ENCODE data around the gene PLCB2. TPM values are rescaled to one million over a fixed set of nuclear protein-coding genes. Genes with fewer than 3 reads are reported as not detected.

PLCB2 gene
- total RNA-seq, 1 donor from 2014 or later: 3.7 TPM

DNA sequence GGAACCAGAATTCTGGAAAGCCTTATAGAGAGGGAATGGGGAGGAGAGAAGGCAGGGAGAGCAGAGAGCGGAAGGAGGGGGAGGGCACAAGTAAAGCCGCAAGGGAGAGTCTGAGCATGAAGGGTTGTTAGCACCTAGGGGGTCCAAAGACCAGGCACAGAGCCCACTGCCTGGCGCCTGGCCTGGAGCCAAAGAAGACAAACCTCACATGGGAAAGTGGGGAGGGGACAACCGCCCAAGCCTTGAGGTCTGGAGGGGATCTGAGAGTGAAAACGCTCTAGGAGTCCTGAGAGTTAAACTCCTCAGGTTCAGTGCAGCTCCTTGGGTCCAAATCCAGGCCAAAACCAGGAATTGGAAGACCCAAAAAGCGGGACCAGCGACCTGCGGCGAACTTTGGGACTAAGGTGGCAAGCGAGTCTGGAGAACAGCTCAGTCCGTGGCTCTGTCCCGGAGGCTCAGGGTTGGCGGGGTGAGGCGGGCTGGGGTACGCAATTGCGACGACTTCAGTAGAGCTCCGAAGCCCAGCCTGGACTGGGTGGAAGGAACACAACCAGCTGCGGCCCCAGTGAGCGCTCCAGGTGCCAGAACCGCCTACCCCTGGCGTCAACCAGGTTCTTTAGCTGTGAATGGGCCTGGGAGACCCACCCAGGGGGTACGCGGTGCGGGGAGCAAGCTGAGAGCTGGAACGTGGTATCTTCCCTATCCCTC, 14.9 kb upstream of the PLCB2 start:
- Histone ChIP-seq H2AFZ (ENCODE audit: low read depth, low read length) (peak overlapping the region; percentile 42), H3K27ac (ENCODE audit: low read depth, low read length) (no peak overlapping the region), H3K4me2 (ENCODE audit: low read length) (peak overlapping the region; percentile 83), H3K79me2 (ENCODE audit: insufficient read depth, low read length) (peaks cover 25% of the 10 kb centered on the region), H4K20me1 (ENCODE audit: insufficient read depth, low read length) (peaks cover 21% of the 10 kb centered on the region), H3K36me3 (ENCODE audit: insufficient read depth, low read length) (peaks cover 6% of the 10 kb centered on the region), H3K9me3 (ENCODE audit: insufficient read depth, low read depth, low read length) (no peaks in the 10 kb centered on the region), H3K4me1 (ENCODE audit: insufficient read depth, low read length) (peaks cover 29% of the 10 kb centered on the region), H3K27me3 (ENCODE audit: insufficient read depth, low read length) (no peaks in the 10 kb centered on the region), H3K4me3 (ENCODE audit: insufficient read depth, low read depth, low read length) (peak overlapping the region; percentile 17), H3K9ac (ENCODE audit: low read length) (no peak overlapping the region)
- peaks cover 34% of the 10 kb centered on the region for H3K4me1 Mint-ChIP-seq (ENCODE audit: low read depth, unreplicated experiment)
- TF ChIP-seq, protein P1, sequence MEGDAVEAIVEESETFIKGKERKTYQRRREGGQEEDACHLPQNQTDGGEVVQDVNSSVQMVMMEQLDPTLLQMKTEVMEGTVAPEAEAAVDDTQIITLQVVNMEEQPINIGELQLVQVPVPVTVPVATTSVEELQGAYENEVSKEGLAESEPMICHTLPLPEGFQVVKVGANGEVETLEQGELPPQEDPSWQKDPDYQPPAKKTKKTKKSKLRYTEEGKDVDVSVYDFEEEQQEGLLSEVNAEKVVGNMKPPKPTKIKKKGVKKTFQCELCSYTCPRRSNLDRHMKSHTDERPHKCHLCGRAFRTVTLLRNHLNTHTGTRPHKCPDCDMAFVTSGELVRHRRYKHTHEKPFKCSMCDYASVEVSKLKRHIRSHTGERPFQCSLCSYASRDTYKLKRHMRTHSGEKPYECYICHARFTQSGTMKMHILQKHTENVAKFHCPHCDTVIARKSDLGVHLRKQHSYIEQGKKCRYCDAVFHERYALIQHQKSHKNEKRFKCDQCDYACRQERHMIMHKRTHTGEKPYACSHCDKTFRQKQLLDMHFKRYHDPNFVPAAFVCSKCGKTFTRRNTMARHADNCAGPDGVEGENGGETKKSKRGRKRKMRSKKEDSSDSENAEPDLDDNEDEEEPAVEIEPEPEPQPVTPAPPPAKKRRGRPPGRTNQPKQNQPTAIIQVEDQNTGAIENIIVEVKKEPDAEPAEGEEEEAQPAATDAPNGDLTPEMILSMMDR (IDR thresholded peaks at IDR 0.05; ENCODE audit: insufficient read depth, low read depth, low read length): no peak
- TF ChIP-seq EZH2 (IDR thresholded peaks at IDR 0.05; ENCODE audit: insufficient read depth, low read length): no peak
- no peaks in the 10 kb centered on the region for H3K27me3 Mint-ChIP-seq (ENCODE audit: low read depth, unreplicated experiment)
- H3K9me3 Mint-ChIP-seq (ENCODE audit: unreplicated experiment): peaks cover 2% of the 10 kb centered on the region
- DNase-seq (ENCODE audit: low read depth): no peak
- peaks cover 2% of the 10 kb centered on the region for H3K36me3 Mint-ChIP-seq (ENCODE audit: low read depth, unreplicated experiment)
- H3K27ac Mint-ChIP-seq (ENCODE audit: unreplicated experiment): peak overlapping the region; percentile 26
- no peak for FAIRE-seq
- H3K4me3 Mint-ChIP-seq (ENCODE audit: unreplicated experiment): peak overlapping the region; percentile 77

DNA sequence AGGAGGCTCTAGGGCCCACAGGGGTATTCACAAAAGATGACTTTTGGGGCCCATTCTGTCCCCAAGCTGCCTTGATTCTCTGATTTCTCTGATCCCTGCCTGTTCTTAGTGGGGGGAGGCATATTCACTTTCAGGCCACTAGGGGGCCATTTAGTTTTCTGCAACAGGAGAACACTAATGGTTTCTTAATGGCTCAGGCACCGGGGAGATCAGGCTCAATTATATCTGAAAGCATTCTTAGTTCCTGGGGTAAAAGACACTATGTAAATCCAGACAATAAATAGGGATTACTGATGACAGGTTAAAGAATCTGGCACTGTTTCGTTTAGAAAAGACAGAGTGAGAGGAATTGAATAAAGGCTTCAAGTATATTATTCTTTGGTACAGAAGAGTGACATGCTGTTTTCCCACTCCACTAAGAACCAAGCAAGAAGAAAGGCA, 13.2 kb upstream of the PLCB2 start:
- TF ChIP-seq EZH2 (IDR thresholded peaks at IDR 0.05; ENCODE audit: insufficient read depth, low read length): no peak
- TF ChIP-seq, protein P1 (IDR thresholded peaks at IDR 0.05; ENCODE audit: insufficient read depth, low read depth, low read length): peak; percentile 96

DNA sequence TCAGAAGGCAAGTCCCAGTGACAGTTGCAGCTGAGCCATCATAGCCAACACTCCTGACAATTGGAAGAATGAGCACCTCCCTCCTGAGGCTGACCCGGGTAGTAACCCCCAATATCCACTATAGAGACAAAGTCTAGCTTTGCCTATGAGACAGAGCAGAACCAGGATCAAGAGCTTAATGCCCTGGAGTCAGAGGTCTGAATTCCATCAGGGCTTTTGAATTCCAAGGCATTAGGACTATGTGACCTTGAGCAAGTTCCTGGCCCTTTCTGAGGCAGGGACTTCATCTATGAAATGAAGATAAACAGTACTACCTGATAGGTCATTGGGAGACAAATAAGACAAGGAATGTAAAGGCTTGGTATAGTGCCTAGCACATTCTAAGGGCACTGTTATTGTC, 12.7 kb upstream of the PLCB2 start:
- no peak overlapping the region for H3K27ac Mint-ChIP-seq (ENCODE audit: unreplicated experiment)
- Histone ChIP-seq H4K20me1 (ENCODE audit: insufficient read depth, low read length) (peaks cover 8% of the 10 kb centered on the region), H3K4me3 (ENCODE audit: insufficient read depth, low read depth, low read length) (no peak overlapping the region), H3K9me3 (ENCODE audit: insufficient read depth, low read depth, low read length) (no peaks in the 10 kb centered on the region), H3K27ac (ENCODE audit: low read depth, low read length) (no peak overlapping the region), H3K4me1 (ENCODE audit: insufficient read depth, low read length) (peaks cover 18% of the 10 kb centered on the region), H3K79me2 (ENCODE audit: insufficient read depth, low read length) (peaks cover 12% of the 10 kb centered on the region), H3K9ac (ENCODE audit: low read length) (no peak overlapping the region), H2AFZ (ENCODE audit: low read depth, low read length) (no peak overlapping the region), H3K4me2 (ENCODE audit: low read length) (no peak overlapping the region), H3K27me3 (ENCODE audit: insufficient read depth, low read length) (no peaks in the 10 kb centered on the region), H3K36me3 (ENCODE audit: insufficient read depth, low read length) (no peaks in the 10 kb centered on the region)
- peaks cover 7% of the 10 kb centered on the region for H3K27me3 Mint-ChIP-seq (ENCODE audit: low read depth, unreplicated experiment)
- H3K4me3 Mint-ChIP-seq (ENCODE audit: unreplicated experiment): no peak overlapping the region
- no peak for DNase-seq (ENCODE audit: low read depth)
- peaks cover 2% of the 10 kb centered on the region for H3K9me3 Mint-ChIP-seq (ENCODE audit: unreplicated experiment)
- no peak for FAIRE-seq
- TF ChIP-seq, protein P1 (IDR thresholded peaks at IDR 0.05; ENCODE audit: insufficient read depth, low read depth, low read length): no peak
- no peak for TF ChIP-seq EZH2 (IDR thresholded peaks at IDR 0.05; ENCODE audit: insufficient read depth, low read length)
- H3K36me3 Mint-ChIP-seq (ENCODE audit: low read depth, unreplicated experiment): no peaks in the 10 kb centered on the region
- H3K4me1 Mint-ChIP-seq (ENCODE audit: low read depth, unreplicated experiment): peaks cover 14% of the 10 kb centered on the region

More for the DNA sequence above, 13.2 kb upstream of the PLCB2 start:
- H3K27ac Mint-ChIP-seq (ENCODE audit: unreplicated experiment): no peak overlapping the region
- Histone ChIP-seq H3K27me3 (ENCODE audit: insufficient read depth, low read length) (no peaks in the 10 kb centered on the region), H3K4me1 (ENCODE audit: insufficient read depth, low read length) (peaks cover 23% of the 10 kb centered on the region), H4K20me1 (ENCODE audit: insufficient read depth, low read length) (peaks cover 14% of the 10 kb centered on the region), H3K4me3 (ENCODE audit: insufficient read depth, low read depth, low read length) (no peak overlapping the region), H3K9me3 (ENCODE audit: insufficient read depth, low read depth, low read length) (no peaks in the 10 kb centered on the region), H3K27ac (ENCODE audit: low read depth, low read length) (no peak overlapping the region), H3K4me2 (ENCODE audit: low read length) (no peak overlapping the region), H3K79me2 (ENCODE audit: insufficient read depth, low read length) (peaks cover 17% of the 10 kb centered on the region), H3K9ac (ENCODE audit: low read length) (no peak overlapping the region), H3K36me3 (ENCODE audit: insufficient read depth, low read length) (no peaks in the 10 kb centered on the region), H2AFZ (ENCODE audit: low read depth, low read length) (no peak overlapping the region)
- peaks cover 18% of the 10 kb centered on the region for H3K4me1 Mint-ChIP-seq (ENCODE audit: low read depth, unreplicated experiment)
- no peak for FAIRE-seq
- peaks cover 2% of the 10 kb centered on the region for H3K9me3 Mint-ChIP-seq (ENCODE audit: unreplicated experiment)
- no peak overlapping the region for H3K4me3 Mint-ChIP-seq (ENCODE audit: unreplicated experiment)
- no peak for DNase-seq (ENCODE audit: low read depth)
- H3K27me3 Mint-ChIP-seq (ENCODE audit: low read depth, unreplicated experiment): peaks cover 7% of the 10 kb centered on the region
- H3K36me3 Mint-ChIP-seq (ENCODE audit: low read depth, unreplicated experiment): no peaks in the 10 kb centered on the region

All from astrocyte (in vitro differentiated cells and primary cell).